BE2C (cell line): Measurements from ENCODE around the gene PUS3.

Source experiments
- DNase-seq: peaks from one replicate; pipeline ENCODE4 v3.0.0-alpha.2; 2020
- H3K27me3 ChIP-seq: fragments of 250-450 bp; sonication (Bioruptor Pico); 2 replicates; pipeline ENCODE4 v1.5.1; 2020; ENCODE audit warnings: mild to moderate bottlenecking
- H3K36me3 ChIP-seq: fragments of 250-450 bp; sonication (Bioruptor Pico); 2 replicates; pipeline ENCODE4 v1.5.1; 2020; ENCODE audit warnings: mild to moderate bottlenecking
- H3K4me1 ChIP-seq: fragments of 250-450 bp; sonication (Bioruptor Pico); 2 replicates; pipeline ENCODE4 v1.5.1; 2020
- H3K4me3 ChIP-seq: 2 replicates; pipeline ENCODE4 v1.5.1; 2011; ENCODE audit warnings: low read depth, low read length
- H3K9me3 ChIP-seq: fragments of 250-450 bp; sonication (Bioruptor Pico); 2 replicates; pipeline ENCODE4 v1.5.1; 2020
- TF ChIP-seq, protein P1 (sequence below): IDR thresholded peaks from 2 replicates; pipeline ENCODE4 v1.5.1; 2012; ENCODE audit warnings: mild to moderate bottlenecking, low read depth, low read length

The PUS3 gene

DNA sequence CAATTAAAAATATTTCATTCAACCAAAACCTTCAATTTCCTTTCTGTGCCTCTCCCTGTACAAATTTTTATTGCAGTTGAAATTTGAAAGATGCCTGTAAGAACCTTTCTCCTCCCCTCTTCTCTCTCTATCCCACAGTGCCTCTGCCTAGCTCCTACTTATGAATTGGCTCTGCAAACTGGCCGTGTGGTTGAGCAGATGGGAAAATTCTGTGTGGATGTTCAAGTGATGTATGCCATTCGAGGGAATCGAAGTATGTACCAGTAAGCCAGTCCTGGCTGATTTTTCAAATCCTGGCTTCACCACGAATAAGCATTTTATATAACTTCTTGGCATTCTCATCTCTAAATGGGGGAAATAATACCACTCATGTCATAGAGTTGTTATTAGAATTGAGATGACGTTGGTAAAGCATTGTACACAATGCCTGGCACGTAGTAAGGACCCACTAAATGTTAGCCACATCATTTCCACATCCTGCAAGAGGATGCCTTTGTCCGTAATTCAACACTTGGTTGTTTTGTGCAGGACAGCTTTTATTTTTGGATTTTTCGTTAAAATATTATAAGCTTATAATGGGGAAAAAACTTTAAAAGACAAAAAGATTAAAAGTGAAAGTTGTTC is 7.3 kb upstream of the PUS3 start:
- TF ChIP-seq, protein P1, sequence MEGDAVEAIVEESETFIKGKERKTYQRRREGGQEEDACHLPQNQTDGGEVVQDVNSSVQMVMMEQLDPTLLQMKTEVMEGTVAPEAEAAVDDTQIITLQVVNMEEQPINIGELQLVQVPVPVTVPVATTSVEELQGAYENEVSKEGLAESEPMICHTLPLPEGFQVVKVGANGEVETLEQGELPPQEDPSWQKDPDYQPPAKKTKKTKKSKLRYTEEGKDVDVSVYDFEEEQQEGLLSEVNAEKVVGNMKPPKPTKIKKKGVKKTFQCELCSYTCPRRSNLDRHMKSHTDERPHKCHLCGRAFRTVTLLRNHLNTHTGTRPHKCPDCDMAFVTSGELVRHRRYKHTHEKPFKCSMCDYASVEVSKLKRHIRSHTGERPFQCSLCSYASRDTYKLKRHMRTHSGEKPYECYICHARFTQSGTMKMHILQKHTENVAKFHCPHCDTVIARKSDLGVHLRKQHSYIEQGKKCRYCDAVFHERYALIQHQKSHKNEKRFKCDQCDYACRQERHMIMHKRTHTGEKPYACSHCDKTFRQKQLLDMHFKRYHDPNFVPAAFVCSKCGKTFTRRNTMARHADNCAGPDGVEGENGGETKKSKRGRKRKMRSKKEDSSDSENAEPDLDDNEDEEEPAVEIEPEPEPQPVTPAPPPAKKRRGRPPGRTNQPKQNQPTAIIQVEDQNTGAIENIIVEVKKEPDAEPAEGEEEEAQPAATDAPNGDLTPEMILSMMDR: no peak
- H3K4me3 ChIP-seq: no peak overlapping the region

DNA sequence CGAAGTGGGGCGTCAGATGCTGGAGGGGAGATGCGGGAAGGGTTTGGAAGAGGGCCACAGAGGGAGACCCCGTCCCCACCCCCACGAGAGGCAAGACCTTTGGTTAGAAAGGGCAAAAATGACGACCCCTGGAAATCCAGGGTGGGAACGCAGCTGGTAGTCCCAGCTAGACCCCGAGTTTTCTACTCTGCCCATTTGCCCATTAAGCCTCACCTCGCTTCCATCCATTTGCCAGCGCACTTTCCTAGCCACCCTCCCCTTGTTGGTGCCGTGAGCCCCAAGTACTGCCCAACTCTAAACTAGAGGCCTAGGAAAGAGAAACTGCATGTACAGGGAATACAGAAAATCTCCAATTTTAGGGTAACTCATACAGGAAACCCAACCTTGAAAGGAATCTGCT is 1.7 kb upstream of the PUS3 start:
- DNase-seq: no peak
- peaks cover 2% of the 10 kb centered on the region; the same call in 1 of the 2 replicates for H3K9me3 ChIP-seq
- peaks cover 10% of the 10 kb centered on the region; the same call in 1 of the 2 replicates for H3K36me3 ChIP-seq
- no peak overlapping the region for H3K4me3 ChIP-seq
- H3K4me1 ChIP-seq: no peaks in the 10 kb centered on the region
- no peaks in the 10 kb centered on the region for H3K27me3 ChIP-seq
- TF ChIP-seq, protein P1: no peak

More for the DNA sequence above, 7.3 kb upstream of the PUS3 start:
- Histone ChIP-seq H3K27me3 (no peaks in the 10 kb centered on the region), H3K9me3 (no peaks in the 10 kb centered on the region), H3K4me1 (no peaks in the 10 kb centered on the region), H3K36me3 (no peaks in the 10 kb centered on the region)
- DNase-seq: no peak

DNA sequence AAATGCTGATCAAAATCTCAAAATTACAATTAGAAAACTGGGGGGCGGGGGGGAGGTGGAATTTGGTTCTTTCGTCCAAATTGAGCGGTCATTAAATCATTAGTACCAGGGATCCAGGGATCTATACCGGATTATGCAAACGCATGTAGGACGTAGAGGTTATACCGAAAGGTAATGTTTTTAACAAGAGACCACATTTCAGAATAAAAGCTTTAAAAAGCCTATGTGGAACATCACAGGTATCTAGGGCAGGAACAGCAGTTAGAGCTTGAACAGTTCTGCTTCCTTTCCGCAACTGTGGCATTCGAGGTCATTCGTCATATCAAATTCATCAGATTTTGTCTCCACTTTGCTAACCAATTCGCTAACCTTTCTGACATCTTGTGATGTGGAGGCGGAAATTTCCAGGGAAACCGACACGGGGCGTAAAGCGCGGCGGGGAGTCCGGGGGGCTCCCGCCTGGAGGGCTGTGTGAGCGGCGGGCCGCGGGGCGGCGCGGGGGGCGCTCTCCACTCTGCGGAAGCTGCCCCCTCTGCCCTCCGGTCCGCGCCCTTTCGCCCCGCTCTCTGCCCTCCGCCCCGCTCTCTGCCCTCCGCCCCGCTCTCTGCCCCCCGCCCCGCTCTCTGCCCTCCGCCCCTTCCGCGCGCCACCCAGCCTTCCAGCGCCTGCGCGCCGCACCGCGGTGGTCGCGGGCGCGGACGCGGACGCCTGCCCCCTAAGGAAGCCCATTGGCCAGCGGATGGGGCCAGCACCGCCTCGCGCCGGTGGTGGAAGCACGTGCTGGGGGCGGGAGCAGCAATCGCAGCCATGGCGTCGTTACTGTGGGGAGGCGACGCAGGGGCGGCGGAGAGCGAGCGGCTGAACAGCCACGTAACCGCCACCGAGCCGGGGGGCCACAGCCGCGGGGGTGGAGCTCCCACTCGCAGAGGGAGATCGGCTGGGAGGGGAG is 979 bp upstream of the PUS3 start, which contains the start of gene DDX25:
Gene DDX25 (plus strand): TSS at position 798 of the 949 bp plus-strand sequence. CDS start 10 bp downstream, at position 808.
- DNase-seq: peak; percentile 79
- Histone ChIP-seq H3K9me3 (peaks cover 2% of the 10 kb centered on the region; the same call in 1 of the 2 replicates), H3K4me3 (peak within 1 kb of the TSS; percentile 84), H3K27me3 (no peaks in the 10 kb centered on the region), H3K4me1 (no peaks in the 10 kb centered on the region), H3K36me3 (peaks cover 17% of the 10 kb centered on the region)
- TF ChIP-seq, protein P1: no peak

DNA sequence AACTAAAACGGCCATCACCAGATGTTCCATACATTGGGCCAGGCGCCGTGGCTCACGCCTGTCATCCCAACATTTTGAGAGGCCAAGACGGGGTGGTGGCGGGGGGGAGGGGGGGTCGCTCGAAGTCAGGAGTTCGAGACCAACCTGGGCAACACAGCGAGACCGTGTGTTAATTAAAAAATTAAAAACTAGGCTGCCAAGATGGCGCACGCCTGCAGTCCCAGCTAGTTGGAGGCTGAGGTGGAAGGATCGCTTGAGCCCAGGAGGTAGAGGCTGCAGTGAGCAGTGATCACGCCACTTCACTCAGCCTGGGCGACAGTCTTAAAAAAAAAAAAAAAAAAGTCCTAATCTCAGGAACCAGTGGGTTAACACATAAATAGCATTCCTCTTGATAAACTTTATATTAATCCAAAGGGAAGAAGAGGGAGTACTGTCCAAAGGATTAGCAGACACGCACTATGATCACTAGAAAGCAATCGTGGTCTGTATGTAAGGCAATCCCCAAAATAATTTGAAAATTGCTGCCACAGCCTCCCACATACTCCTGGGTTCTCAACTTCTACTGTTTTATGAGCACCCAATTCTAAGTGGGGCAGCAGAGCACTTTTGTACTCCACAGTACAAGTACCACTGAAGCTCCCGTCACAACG is 604 bp downstream of the PUS3 start:
- Histone ChIP-seq H3K4me3 (peak overlapping the region; percentile 84), H3K27me3 (no peaks in the 10 kb centered on the region), H3K9me3 (peaks cover 2% of the 10 kb centered on the region; the same call in 1 of the 2 replicates), H3K36me3 (peaks cover 21% of the 10 kb centered on the region), H3K4me1 (no peaks in the 10 kb centered on the region)
- TF ChIP-seq, protein P1: no peak
- DNase-seq: no peak

DNA sequence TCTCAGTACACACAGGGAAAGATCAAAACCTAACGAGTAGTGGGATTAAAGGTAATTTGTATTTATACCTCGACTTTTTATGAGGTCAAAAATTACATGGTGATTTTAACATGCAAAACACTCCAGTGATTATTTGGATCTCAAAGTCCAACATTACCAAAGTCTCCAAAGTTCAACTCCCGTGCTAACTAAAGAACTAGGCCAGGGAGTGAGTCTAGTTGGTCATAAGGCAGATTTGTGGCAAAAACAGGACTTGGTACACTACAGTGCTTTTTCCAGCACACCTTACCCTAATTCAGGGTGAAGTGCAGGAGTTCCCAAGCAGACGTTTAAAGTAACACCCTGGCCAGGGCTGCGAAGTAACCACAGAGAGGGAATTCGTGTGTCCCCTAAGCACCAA is 1.1 kb downstream of the PUS3 start:
- Histone ChIP-seq H3K36me3 (peaks cover 21% of the 10 kb centered on the region), H3K27me3 (no peaks in the 10 kb centered on the region), H3K4me3 (peak overlapping the region; percentile 22; the same call in 1 of the 2 replicates), H3K9me3 (peaks cover 2% of the 10 kb centered on the region; the same call in 1 of the 2 replicates), H3K4me1 (no peaks in the 10 kb centered on the region)
- TF ChIP-seq, protein P1: no peak
- no peak for DNase-seq
